Ishikawa (cell line): ENCODE measurements around the gene MAMLD1.

Experiments
- CEBPB ChIP-seq: IDR thresholded peaks from 2 replicates; pipeline ENCODE4 v1.6.1; 2012
- CREB1 ChIP-seq: IDR thresholded peaks from 2 replicates; pipeline ENCODE4 v1.6.1; 2012; ENCODE audit warnings: low read depth
- EGR1 ChIP-seq: IDR thresholded peaks from 2 replicates; pipeline ENCODE4 v1.6.1; 2012
- EP300 ChIP-seq: IDR thresholded peaks from 2 replicates; pipeline ENCODE4 v1.6.1; 2012; ENCODE audit warnings: borderline replicate concordance
- FOXM1 ChIP-seq: IDR thresholded peaks from 2 replicates; pipeline ENCODE4 v1.6.1; 2012; ENCODE audit warnings: low read depth, borderline replicate concordance
- NFIC ChIP-seq: IDR thresholded peaks from 2 replicates; pipeline ENCODE4 v1.6.1; 2012
- RAD21 ChIP-seq: IDR thresholded peaks from 2 replicates; pipeline ENCODE4 v1.6.1; 2012; ENCODE audit warnings: low read depth
- REST ChIP-seq: IDR thresholded peaks from 2 replicates; pipeline ENCODE4 v1.6.1; 2012; ENCODE audit warnings: low read depth, mild to moderate bottlenecking
- TAF1 ChIP-seq: IDR thresholded peaks from 2 replicates; pipeline ENCODE4 v1.6.1; 2012; ENCODE audit warnings: low read depth, mild to moderate bottlenecking
- TCF12 ChIP-seq: IDR thresholded peaks from 2 replicates; pipeline ENCODE4 v1.6.1; 2012; ENCODE audit warnings: low read depth
- TEAD4 ChIP-seq: IDR thresholded peaks from 2 replicates; pipeline ENCODE4 v1.6.1; 2012
- YY1 ChIP-seq: IDR thresholded peaks from 2 replicates; pipeline ENCODE4 v1.6.1; 2012; ENCODE audit warnings: low read depth
- ZBTB7A ChIP-seq: IDR thresholded peaks from 2 replicates; pipeline ENCODE4 v1.6.1; 2012; ENCODE audit warnings: low read depth
- TF ChIP-seq, protein P1 (sequence below): IDR thresholded peaks from 2 replicates; pipeline ENCODE4 v1.6.1; 2012
- TF ChIP-seq, protein P2 (sequence below): IDR thresholded peaks from 2 replicates; pipeline ENCODE4 v1.6.1; 2012

The MAMLD1 gene

DNA sequence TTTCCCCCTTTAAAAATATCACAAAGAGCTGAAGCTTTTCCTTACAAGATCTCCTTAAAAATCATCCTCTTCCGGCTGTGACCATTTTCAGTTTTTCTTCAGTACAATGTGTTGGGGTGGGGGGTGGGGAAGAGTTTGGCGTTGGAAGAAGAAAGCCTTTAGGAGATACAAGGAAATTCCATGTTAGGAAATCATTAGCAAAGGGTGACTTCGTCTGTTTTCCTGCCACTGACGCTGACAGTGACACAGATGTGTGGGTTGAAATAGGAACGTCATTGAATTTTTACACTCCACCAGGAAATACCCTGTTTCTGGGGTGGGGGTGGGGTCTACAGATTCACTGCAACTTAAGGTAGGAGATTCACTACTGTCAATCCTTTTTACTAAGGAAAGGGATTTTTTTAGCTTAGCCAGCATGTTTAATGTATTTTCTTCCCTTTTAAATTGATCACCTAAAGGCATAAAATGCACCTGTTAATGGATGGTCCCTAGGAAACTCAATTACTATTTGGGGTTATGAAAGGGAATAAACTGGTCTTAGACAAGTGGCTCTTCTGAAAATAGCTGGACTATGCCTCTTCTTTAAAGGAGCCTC is 3.9 kb downstream of the MAMLD1 start:
- no peak for TF ChIP-seq YY1
- no peak for TF ChIP-seq TCF12
- no peak for TF ChIP-seq RAD21
- no peak for TF ChIP-seq ZBTB7A
- no peak for TF ChIP-seq REST
- no peak for TF ChIP-seq TAF1
- TF ChIP-seq EP300, result no peak
- no peak for TF ChIP-seq FOXM1
- no peak for TF ChIP-seq NFIC
- TF ChIP-seq CEBPB, result no peak
- TF ChIP-seq, protein P1, sequence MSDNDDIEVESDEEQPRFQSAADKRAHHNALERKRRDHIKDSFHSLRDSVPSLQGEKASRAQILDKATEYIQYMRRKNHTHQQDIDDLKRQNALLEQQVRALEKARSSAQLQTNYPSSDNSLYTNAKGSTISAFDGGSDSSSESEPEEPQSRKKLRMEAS, result no peak
- TF ChIP-seq CREB1, result no peak
- TF ChIP-seq TEAD4, result no peak
- no peak for TF ChIP-seq EGR1
- TF ChIP-seq, protein P2, sequence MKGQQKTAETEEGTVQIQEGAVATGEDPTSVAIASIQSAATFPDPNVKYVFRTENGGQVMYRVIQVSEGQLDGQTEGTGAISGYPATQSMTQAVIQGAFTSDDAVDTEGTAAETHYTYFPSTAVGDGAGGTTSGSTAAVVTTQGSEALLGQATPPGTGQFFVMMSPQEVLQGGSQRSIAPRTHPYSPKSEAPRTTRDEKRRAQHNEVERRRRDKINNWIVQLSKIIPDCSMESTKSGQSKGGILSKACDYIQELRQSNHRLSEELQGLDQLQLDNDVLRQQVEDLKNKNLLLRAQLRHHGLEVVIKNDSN, result no peak

DNA sequence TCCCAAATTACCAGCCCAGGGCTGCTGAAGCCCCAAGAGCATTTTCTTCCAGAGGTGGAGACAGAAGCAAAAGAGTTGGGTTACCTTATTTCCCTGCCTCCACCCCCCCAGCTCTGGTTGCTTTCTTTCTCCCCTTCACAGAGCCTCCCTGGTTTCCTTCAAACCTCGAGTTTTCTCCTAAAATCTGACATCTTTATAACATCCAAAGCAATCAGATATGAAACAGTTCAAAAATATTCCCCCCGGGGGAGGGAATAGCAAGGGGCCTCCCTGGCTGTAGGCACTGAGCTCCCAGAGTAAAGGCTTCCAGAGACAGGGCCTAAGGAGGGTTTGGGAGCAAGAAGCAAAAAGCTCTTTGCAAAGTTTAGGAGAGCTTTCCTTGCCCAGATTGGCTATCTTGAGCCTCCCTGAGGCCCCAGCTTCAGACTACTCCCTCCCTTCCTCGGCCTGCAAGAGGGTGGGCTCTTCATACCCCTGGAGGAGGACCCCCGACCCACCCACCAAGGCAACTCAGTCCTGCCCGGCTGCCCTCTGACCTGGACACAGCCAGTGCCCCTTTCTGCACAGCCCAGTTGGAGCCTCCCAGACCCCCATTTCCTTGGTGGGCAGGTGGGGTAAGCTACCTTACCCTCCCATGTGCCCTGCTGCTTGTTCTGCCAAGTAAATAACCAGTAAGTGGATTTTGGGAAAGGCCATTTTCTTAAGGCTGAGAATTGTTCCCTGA is 7.6 kb downstream of the MAMLD1 start:
- TF ChIP-seq RAD21 (no peak), TCF12 (no peak), ZBTB7A (no peak), TEAD4 (no peak), YY1 (no peak), FOXM1 (no peak), CEBPB (no peak)
- TF ChIP-seq, protein P1, result no peak
- TF ChIP-seq, protein P2, result no peak

DNA sequence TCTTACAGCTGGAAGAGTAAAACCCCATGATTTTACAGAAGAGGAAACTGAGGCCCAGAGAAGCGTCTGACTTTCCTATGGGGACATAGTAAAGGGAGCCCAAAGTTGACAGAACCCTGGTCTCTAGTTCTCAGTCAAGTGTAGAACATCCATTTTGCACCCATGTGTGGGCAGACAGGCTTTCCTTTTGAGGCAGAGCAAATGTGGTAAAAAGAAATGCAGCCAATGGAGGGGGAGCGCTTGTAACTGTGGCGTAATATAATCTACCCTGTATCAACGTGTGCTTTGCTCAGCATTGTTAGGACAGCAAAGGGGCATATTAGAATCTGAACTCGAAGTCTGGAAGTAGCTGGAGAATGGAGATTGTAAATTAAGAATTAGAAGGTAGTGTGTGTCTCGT is 8.8 kb downstream of the MAMLD1 start:
- TF ChIP-seq EP300, result no peak
- TF ChIP-seq FOXM1, result no peak
- no peak for TF ChIP-seq TCF12
- TF ChIP-seq TEAD4, result no peak
- no peak for TF ChIP-seq NFIC
- TF ChIP-seq YY1, result no peak
- TF ChIP-seq EGR1, result no peak
- TF ChIP-seq, protein P2, result no peak

- TF ChIP-seq TAF1 (no peak), YY1 (no peak), TCF12 (no peak), CREB1 (no peak), RAD21 (no peak), REST (no peak), ZBTB7A (no peak), NFIC (no peak), TEAD4 (no peak), EP300 (no peak), CEBPB (no peak)
- TF ChIP-seq, protein P2, result no peak
- TF ChIP-seq, protein P1, result no peak
Observed at GRCh38 chrX:150372280-150372679, 9.2 kb downstream of the MAMLD1 start.

GRCh38 chrX:150372756-150373155 is 9.6 kb downstream of the MAMLD1 start:
- no peak for TF ChIP-seq TEAD4
- no peak for TF ChIP-seq FOXM1
- TF ChIP-seq EGR1, result no peak
- TF ChIP-seq NFIC, result no peak
- TF ChIP-seq ZBTB7A, result no peak
- TF ChIP-seq, protein P2, result no peak
- TF ChIP-seq EP300, result no peak
- no peak for TF ChIP-seq CEBPB
- TF ChIP-seq YY1, result no peak
- TF ChIP-seq TCF12, result no peak
- TF ChIP-seq RAD21, result no peak
- TF ChIP-seq, protein P1, result no peak
- TF ChIP-seq REST, result no peak
- no peak for TF ChIP-seq CREB1
- TF ChIP-seq TAF1, result no peak
